ENCODE data around the gene BRD7.

The BRD7 gene

GRCh38 chr16:50384500-50385135 is 15.8 kb upstream of the BRD7 start:
- no peak for DNase-seq (ENCODE audit: low read depth)
- TF ChIP-seq, protein P1, sequence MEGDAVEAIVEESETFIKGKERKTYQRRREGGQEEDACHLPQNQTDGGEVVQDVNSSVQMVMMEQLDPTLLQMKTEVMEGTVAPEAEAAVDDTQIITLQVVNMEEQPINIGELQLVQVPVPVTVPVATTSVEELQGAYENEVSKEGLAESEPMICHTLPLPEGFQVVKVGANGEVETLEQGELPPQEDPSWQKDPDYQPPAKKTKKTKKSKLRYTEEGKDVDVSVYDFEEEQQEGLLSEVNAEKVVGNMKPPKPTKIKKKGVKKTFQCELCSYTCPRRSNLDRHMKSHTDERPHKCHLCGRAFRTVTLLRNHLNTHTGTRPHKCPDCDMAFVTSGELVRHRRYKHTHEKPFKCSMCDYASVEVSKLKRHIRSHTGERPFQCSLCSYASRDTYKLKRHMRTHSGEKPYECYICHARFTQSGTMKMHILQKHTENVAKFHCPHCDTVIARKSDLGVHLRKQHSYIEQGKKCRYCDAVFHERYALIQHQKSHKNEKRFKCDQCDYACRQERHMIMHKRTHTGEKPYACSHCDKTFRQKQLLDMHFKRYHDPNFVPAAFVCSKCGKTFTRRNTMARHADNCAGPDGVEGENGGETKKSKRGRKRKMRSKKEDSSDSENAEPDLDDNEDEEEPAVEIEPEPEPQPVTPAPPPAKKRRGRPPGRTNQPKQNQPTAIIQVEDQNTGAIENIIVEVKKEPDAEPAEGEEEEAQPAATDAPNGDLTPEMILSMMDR (IDR thresholded peaks at IDR 0.05; ENCODE audit: low read depth, low read length, missing control alignments), result no peak
- in situ Hi-C loops (cut with HindIII; ENCODE audit: low sequenced_read_pairs), result no loop called here
- no peak overlapping the region for H3K4me3 ChIP-seq (ENCODE audit: low read depth, low read length)

- no peak for DNase-seq (ENCODE audit: low read depth)
- TF ChIP-seq, protein P1 (IDR thresholded peaks at IDR 0.05; ENCODE audit: low read depth, low read length, missing control alignments), result no peak
- in situ Hi-C loops (cut with HindIII; ENCODE audit: low sequenced_read_pairs), result no loop called here
- no peak overlapping the region for H3K4me3 ChIP-seq (ENCODE audit: low read depth, low read length)
Observed at GRCh38 chr16:50381679-50382440, 13.1 kb upstream of the BRD7 start.

GRCh38 chr16:50378417-50378816 is 9.6 kb upstream of the BRD7 start:
- H3K4me3 ChIP-seq (ENCODE audit: low read depth, low read length), result no peak overlapping the region
- in situ Hi-C loops (cut with HindIII; ENCODE audit: low sequenced_read_pairs), result no loop called here
- no peak for DNase-seq (ENCODE audit: low read depth)
- TF ChIP-seq, protein P1 (IDR thresholded peaks at IDR 0.05; ENCODE audit: low read depth, low read length, missing control alignments), result no peak

GRCh38 chr16:50377001-50377400 is 8.2 kb upstream of the BRD7 start:
- in situ Hi-C loops (cut with HindIII; ENCODE audit: low sequenced_read_pairs), result no loop called here
- H3K4me3 ChIP-seq (ENCODE audit: low read depth, low read length), result no peak overlapping the region
- no peak for DNase-seq (ENCODE audit: low read depth)
- TF ChIP-seq, protein P1 (IDR thresholded peaks at IDR 0.05; ENCODE audit: low read depth, low read length, missing control alignments), result no peak

DNA sequence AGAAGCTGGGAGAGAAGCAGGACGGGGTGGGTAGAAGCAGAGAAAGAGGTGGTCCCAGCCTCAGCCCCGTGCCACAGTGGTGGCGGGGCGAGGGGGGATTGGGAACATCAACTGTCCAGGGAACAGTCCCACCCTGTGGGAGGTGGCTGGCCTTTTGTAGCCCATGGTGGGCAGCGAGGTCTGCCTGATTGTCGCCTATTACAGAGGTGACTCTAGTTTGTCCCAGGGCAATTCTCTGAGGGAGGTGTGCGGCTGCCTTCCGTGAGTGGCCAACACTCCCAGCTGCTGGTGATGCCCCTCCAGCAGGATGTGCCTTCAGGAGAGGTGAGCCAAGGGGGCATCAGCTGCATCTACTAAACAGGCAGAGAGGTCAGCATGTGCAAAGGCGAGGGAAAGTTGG is 5.0 kb upstream of the BRD7 start:
- no peak for DNase-seq (ENCODE audit: low read depth)
- H3K4me3 ChIP-seq (ENCODE audit: low read depth, low read length), result no peak overlapping the region
- TF ChIP-seq, protein P1 (IDR thresholded peaks at IDR 0.05; ENCODE audit: low read depth, low read length, missing control alignments), result no peak
- in situ Hi-C loops (cut with HindIII; ENCODE audit: low sequenced_read_pairs), result no loop called here

DNA sequence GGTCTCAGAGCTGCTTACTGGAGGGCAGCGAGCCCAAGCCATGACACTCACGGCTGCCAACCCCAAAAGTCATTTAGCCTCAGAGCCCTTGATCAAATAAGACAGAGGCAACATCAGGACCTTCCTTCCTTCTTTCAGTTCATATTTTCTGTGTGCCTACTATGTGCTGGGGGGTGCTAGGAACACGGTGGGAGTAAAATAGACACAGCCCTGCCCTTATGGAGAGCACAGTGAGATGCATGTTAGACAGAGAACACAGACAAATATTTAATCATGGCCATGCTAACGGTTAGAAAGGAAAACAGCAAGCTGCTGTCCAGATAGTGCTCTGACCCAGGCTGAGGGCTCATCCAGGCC is 4.5 kb upstream of the BRD7 start:
- DNase-seq (ENCODE audit: low read depth), result no peak

More for the DNA sequence above, 4.5 kb upstream of the BRD7 start:
- TF ChIP-seq, protein P1 (IDR thresholded peaks at IDR 0.05; ENCODE audit: low read depth, low read length, missing control alignments), result no peak
- no peak overlapping the region for H3K4me3 ChIP-seq (ENCODE audit: low read depth, low read length)
- in situ Hi-C loops (cut with HindIII; ENCODE audit: low sequenced_read_pairs), result no loop called here

All from astrocyte of the cerebellum (primary cell).